Measurements from ENCODE around the gene ATP9B. TPM values are rescaled to one million over a fixed set of nuclear protein-coding genes. Genes with fewer than 3 reads are reported as not detected.
A peak's percentile ranks its signal among the peaks of the same experiment; 100 is the strongest.

The ATP9B gene
- polyA plus RNA-seq, 3 donors, result 7.2 to 20.3 (median 14.0) TPM

GRCh38 chr18:79413426-79413825, 344.2 kb downstream of the ATP9B start:
- Mint-ChIP-seq H3K36me3 (peaks cover 45 to 48% of the 10 kb centered on the region in 2 donors), H3K4me3 (no peak overlapping the region), H3K4me1 (peaks cover 3% of the 10 kb centered on the region), H3K27ac (peak overlapping the region in 1 of 7 donors; percentile 80), H3K27me3 (ENCODE audit: low read depth in 3 of 3) (no peaks in the 10 kb centered on the region), H3K9me3 (peaks cover 0 to 9% (median 4%) of the 10 kb centered on the region in 7 donors)
- Histone ChIP-seq H3K27ac (ENCODE audit: low read depth in 1 of 2, low read length in 2 of 2) (no peak overlapping the region), H3K4me3 (replicated peaks in 1 of 3; ENCODE audit: low read depth in 2 of 3, low read length in 3 of 3) (no peak overlapping the region), H2AFZ (ENCODE audit: insufficient read depth, low read depth, low read length, poor library complexity, severe bottlenecking) (no peak overlapping the region), H3K36me3 (replicated peaks in 1 of 2; ENCODE audit: control insufficient read depth in 1 of 2, insufficient read depth in 2 of 2, low read length in 2 of 2) (peaks cover 34 to 48% of the 10 kb centered on the region in 2 donors), H3K9ac (ENCODE audit: insufficient read depth, low read length, poor library complexity, severe bottlenecking) (no peak overlapping the region), H3K27me3 (ENCODE audit: control insufficient read depth in 2 of 2, insufficient read depth in 2 of 2, low read length in 2 of 2) (no peaks in the 10 kb centered on the region), H3K79me2 (ENCODE audit: insufficient read depth, low read length) (peaks cover 14% of the 10 kb centered on the region), H3K4me2 (replicated peaks; ENCODE audit: extremely low read depth, low read length, poor library complexity, severe bottlenecking) (no peak overlapping the region), H3K9me3 (replicated peaks in 1 of 2; ENCODE audit: control insufficient read depth in 1 of 2, insufficient read depth in 1 of 2, low read length in 2 of 2) (peaks cover 0 to 5% of the 10 kb centered on the region in 2 donors), H4K20me1 (ENCODE audit: insufficient read depth, low read length) (peaks cover 74% of the 10 kb centered on the region), H3K4me1 (ENCODE audit: control insufficient read depth in 1 of 2, insufficient read depth in 2 of 2, low read length in 2 of 2) (no peaks in the 10 kb centered on the region)
- intact Hi-C loops (cut with micrococcal nuclease), result loop anchor here in 1 of 2 donors (10.0 kb wide), 1 partner anchor 349 kb away; the partner anchor contains the start of gene ATP9B
- no peak for DNase-seq
- no peak for TF ChIP-seq CTCF (IDR thresholded peaks at IDR 0.05)
- 98% methylated on average over 16 of the region's 16 CpGs for WGBS (ENCODE audit: insufficient coverage)

- peak overlapping the region in 1 of 7 donors; percentile 11 for H3K27ac Mint-ChIP-seq
- no peak for DNase-seq
- WGBS (ENCODE audit: insufficient coverage), result 85% methylated on average over 9 of the region's 9 CpGs
- Histone ChIP-seq H3K4me2 (replicated peaks; ENCODE audit: extremely low read depth, low read length, poor library complexity, severe bottlenecking) (no peak overlapping the region), H3K9ac (ENCODE audit: insufficient read depth, low read length, poor library complexity, severe bottlenecking) (no peak overlapping the region), H3K9me3 (replicated peaks in 1 of 2; ENCODE audit: control insufficient read depth in 1 of 2, insufficient read depth in 1 of 2, low read length in 2 of 2) (peaks cover 0 to 5% of the 10 kb centered on the region in 2 donors), H2AFZ (ENCODE audit: insufficient read depth, low read depth, low read length, poor library complexity, severe bottlenecking) (no peak overlapping the region), H3K27ac (ENCODE audit: low read depth in 1 of 2, low read length in 2 of 2) (no peak overlapping the region), H4K20me1 (ENCODE audit: insufficient read depth, low read length) (peaks cover 78% of the 10 kb centered on the region), H3K79me2 (ENCODE audit: insufficient read depth, low read length) (peaks cover 14% of the 10 kb centered on the region), H3K4me1 (ENCODE audit: control insufficient read depth in 1 of 2, insufficient read depth in 2 of 2, low read length in 2 of 2) (no peaks in the 10 kb centered on the region), H3K4me3 (replicated peaks in 1 of 3; ENCODE audit: low read depth in 2 of 3, low read length in 3 of 3) (no peak overlapping the region), H3K27me3 (ENCODE audit: control insufficient read depth in 2 of 2, insufficient read depth in 2 of 2, low read length in 2 of 2) (no peaks in the 10 kb centered on the region), H3K36me3 (replicated peaks in 1 of 2; ENCODE audit: control insufficient read depth in 1 of 2, insufficient read depth in 2 of 2, low read length in 2 of 2) (peaks cover 34 to 48% of the 10 kb centered on the region in 2 donors)
- H3K27me3 Mint-ChIP-seq (ENCODE audit: low read depth in 3 of 3), result no peaks in the 10 kb centered on the region
- no peak overlapping the region for H3K4me3 Mint-ChIP-seq
- intact Hi-C loops (cut with micrococcal nuclease), result loop anchor here in 1 of 2 donors (10.0 kb wide), 1 partner anchor 349 kb away; the partner anchor contains the start of gene ATP9B
- peaks cover 0 to 9% (median 4%) of the 10 kb centered on the region in 7 donors for H3K9me3 Mint-ChIP-seq
- peaks cover 5% of the 10 kb centered on the region for H3K4me1 Mint-ChIP-seq
- TF ChIP-seq CTCF (IDR thresholded peaks at IDR 0.05), result no peak
- H3K36me3 Mint-ChIP-seq, result peaks cover 50 to 51% of the 10 kb centered on the region in 2 donors
Measured at GRCh38 chr18:79413901-79414300, 344.7 kb downstream of the ATP9B start.

Measured in CD14-positive monocyte (primary cell).